K562 (cell line): ENCODE measurements around the gene NOC4L. TPM values are rescaled to one million over a fixed set of nuclear protein-coding genes. Genes with fewer than 3 reads are reported as not detected.

Experiments
- ATAC-seq: fragments of 200-7000 bp; cut with Tn5 transposase; 3 replicates; pipeline ENCODE4 v1.9.1; 2020; ENCODE audit warnings: moderate library complexity
- BruUV-seq: library from RNA; stranded (reverse); fragments of 400-500 nt; replicated peaks from 2 replicates; lab custom pipeline; 2021; lab: Mats Ljungman, UMichigan
- CTCF ChIA-PET: fragments of 300-600 bp; formaldehyde crosslinking; extraction: SDS; loops from one replicate; lab custom pipeline; 2021; ENCODE audit warnings: low intra/inter-chr PET ratio; lab: Yijun Ruan, JAX
- POLR2A ChIA-PET: fragments of 300-600, 350-650 bp; sonication (Branson Sonifier 250); formaldehyde crosslinking; extraction: SDS; loops from one replicate; lab custom pipeline; 2021; ENCODE audit warnings: antibody characterized with exemption, inconsistent platforms; lab: Yijun Ruan, JAX
- DNase-seq, 4 experiments: peaks; one replicate each; pipeline versions ENCODE4 v3.0.0 to v3.0.0-alpha.2; 2011 to 2018; ENCODE audit warnings: low spot score in 3 of 4, mixed read lengths in 3 of 4; ENCODE audit errors: extremely low read depth in 1 of 4
- FAIRE-seq: peaks from 2 replicates; lab custom pipeline; 2011; peaks lifted over from hg19 to GRCh38; lab: Jason Lieb, UNC
- H2AFZ ChIP-seq: 2 replicates; pipeline ENCODE4 v1.6.0; 2011; ENCODE audit warnings: low read depth, low read length, control low read depth, inconsistent platforms
- H3K27ac ChIP-seq: fragments of 200-600 bp; 3 replicates; pipeline ENCODE4 v1.8.0; 2011; ENCODE audit warnings: low read depth, mild to moderate bottlenecking, control low read depth, inconsistent platforms, low read length, moderate library complexity, mixed read lengths; ENCODE audit errors: extremely low read depth
- H3K27me3 ChIP-seq, 2 experiments: fragments of 300-600 bp in 1 of 2; 2 replicates in 1 of 2; 3 replicates in 1 of 2; pipeline versions ENCODE4 v1.6.0 to v1.8.0; 2011; ENCODE audit warnings: inconsistent platforms in 2 of 2, low read length in 2 of 2, mild to moderate bottlenecking in 1 of 2, mixed read lengths in 1 of 2, moderate library complexity in 1 of 2; ENCODE audit not compliant: control insufficient read depth in 2 of 2, insufficient read depth in 2 of 2
- H3K36me3 ChIP-seq: fragments of 300-600 bp; 3 replicates; pipeline ENCODE4 v1.8.0; 2011; ENCODE audit warnings: mild to moderate bottlenecking, low read length, inconsistent platforms; ENCODE audit not compliant: control insufficient read depth, insufficient read depth
- H3K4me1 ChIP-seq, 2 experiments: fragments of 200-600 bp in 1 of 2; replicated peaks in 1 of 2; 2 replicates in 1 of 2; 3 replicates in 1 of 2; pipeline versions ENCODE4 v1.5.1 to v1.8.0; 2011; ENCODE audit warnings: inconsistent platforms in 2 of 2, low read length in 2 of 2, mild to moderate bottlenecking in 1 of 2, mixed read lengths in 1 of 2, moderate library complexity in 1 of 2; ENCODE audit not compliant: control insufficient read depth in 2 of 2, insufficient read depth in 2 of 2
- H3K4me2 ChIP-seq: 2 replicates; pipeline ENCODE4 v1.6.1; 2011; ENCODE audit warnings: low read length, control low read depth, inconsistent platforms, mixed read lengths; ENCODE audit not compliant: insufficient read depth
- H3K4me3 ChIP-seq: fragments of 200-600 bp; sonication (generic), shearing (Covaris generic); 2 replicates; pipeline ENCODE4 v1.5.1; 2016; ENCODE audit warnings: control low read depth, inconsistent platforms
- H3K79me2 ChIP-seq: fragments of 200-600 bp; 3 replicates; pipeline ENCODE4 v1.8.0; 2011; ENCODE audit warnings: low read length, inconsistent platforms; ENCODE audit not compliant: control insufficient read depth, insufficient read depth
- H3K9ac ChIP-seq, 2 experiments: 2 replicates each; pipeline versions ENCODE4 v1.6.0 to v1.6.1; 2011; ENCODE audit warnings: low read depth in 2 of 2, low read length in 2 of 2, control low read depth in 1 of 2, inconsistent platforms in 1 of 2, mild to moderate bottlenecking in 1 of 2, mixed read lengths in 1 of 2; ENCODE audit not compliant: insufficient read depth in 1 of 2
- H3K9me1 ChIP-seq: one replicate; pipeline ENCODE4 v1.6.0; 2011; ENCODE audit warnings: inconsistent platforms, mild to moderate bottlenecking, low read length, moderate library complexity; ENCODE audit not compliant: control insufficient read depth, insufficient read depth
- H3K9me3 ChIP-seq: replicated peaks from 2 replicates; pipeline ENCODE4 v1.5.1; 2011; ENCODE audit warnings: low read depth, low read length, inconsistent platforms; ENCODE audit not compliant: control insufficient read depth, insufficient read depth
- H4K20me1 ChIP-seq: replicated peaks from 2 replicates; pipeline ENCODE4 v1.6.1; 2011; ENCODE audit warnings: low read length, inconsistent platforms, mixed read lengths; ENCODE audit not compliant: control insufficient read depth, insufficient read depth
- HDAC3 ChIP-seq: fragments of 450-650 bp; IDR thresholded peaks from 2 replicates; pipeline ENCODE4 v1.6.1; 2018; ENCODE audit warnings: borderline replicate concordance, mild to moderate bottlenecking, moderate library complexity; ENCODE audit not compliant: partially characterized antibody
- NRF1 ChIP-seq, 2 experiments: fragments of 450-650 bp; IDR thresholded peaks in 1 of 2; conservative IDR thresholded peaks in 1 of 2; 2 replicates each; pipeline ENCODE4 v1.6.1; 2014; ENCODE audit warnings: mild to moderate bottlenecking in 2 of 2
- SMARCA5 ChIP-seq: fragments of 450-650 bp; IDR thresholded peaks from 2 replicates; pipeline ENCODE4 v1.6.1; 2016
- WGBS: fragments of 100-300 bp; shearing (Covaris generic); methylation state at CpG from one replicate; pipeline ENCODE4 v1.1.6; 2016; ENCODE audit warnings: low coverage, mixed read lengths; ENCODE audit not compliant: insufficient coverage; ENCODE audit errors: missing lambda C conversion rate; 5-methylcytosine and 5-hydroxymethylcytosine counted together
- in situ Hi-C: fragments of 300-500 bp; cut with MboI; formaldehyde crosslinking; loops from 4 replicates; pipeline ENCODE4 v1.15.0; 2018; ENCODE audit warnings: inconsistent platforms, mixed read lengths
- intact Hi-C: fragments of 100-400 bp; cut with micrococcal nuclease; formaldehyde crosslinking; loops from 2 replicates; pipeline ENCODE4 v1.14.2; 2022
- polyA plus RNA-seq, 8 experiments: library from polyadenylated mRNA; depleted of rRNA in 4 of 8; stranded (reverse) in 5 of 8; unstranded in 3 of 8; fragments of >200 nt; fragmentation: Nextera tagmentation in 2 of 8; fragmentation: Illumina TruSeq in 1 of 8; extraction: Ambion mirVana in 2 of 8; extraction: Trizol in 1 of 8; gene quantifications; 2 replicates each; pipeline versions ENCODE4 v1.2.1 to v1.2.3, GENCODE V29; 2011 to 2014; ENCODE audit warnings: inconsistent platforms in 1 of 8, missing spikeins in 1 of 8
- total RNA-seq, 7 experiments: library from RNA; depleted of rRNA in 6 of 7; stranded (reverse); fragments of >200 nt in 6 of 7; fragmentation: Illumina TruSeq in 2 of 7; extraction: Trizol in 2 of 7; gene quantifications; 2 replicates each; pipeline versions ENCODE4 v1.2.1 to v1.2.3, GENCODE V29; 2011 to 2021; ENCODE audit warnings: low replicate concordance in 1 of 7
- TF ChIP-seq, protein P1 (sequence below), 2 experiments: fragments of 450-650 bp; IDR thresholded peaks; 2 replicates each; pipeline ENCODE4 v1.6.1; 2016; ENCODE audit warnings: mild to moderate bottlenecking in 2 of 2, borderline replicate concordance in 1 of 2, low read depth in 1 of 2, moderate library complexity in 1 of 2
- TF ChIP-seq, protein P2 (sequence below): sonication (generic); formaldehyde crosslinking; IDR thresholded peaks from 2 replicates; pipeline ENCODE4 v1.8.1; 2023; ENCODE audit warnings: mild to moderate bottlenecking, missing genetic modification reagents

Gene NOC4L
- total and polyA plus RNA-seq, 9 of the 15 experiments (the other 6 are each of a cell fraction or from before 2014, with no cell fraction given), result 1.3 to 77.0 (median 20.0) TPM

DNA sequence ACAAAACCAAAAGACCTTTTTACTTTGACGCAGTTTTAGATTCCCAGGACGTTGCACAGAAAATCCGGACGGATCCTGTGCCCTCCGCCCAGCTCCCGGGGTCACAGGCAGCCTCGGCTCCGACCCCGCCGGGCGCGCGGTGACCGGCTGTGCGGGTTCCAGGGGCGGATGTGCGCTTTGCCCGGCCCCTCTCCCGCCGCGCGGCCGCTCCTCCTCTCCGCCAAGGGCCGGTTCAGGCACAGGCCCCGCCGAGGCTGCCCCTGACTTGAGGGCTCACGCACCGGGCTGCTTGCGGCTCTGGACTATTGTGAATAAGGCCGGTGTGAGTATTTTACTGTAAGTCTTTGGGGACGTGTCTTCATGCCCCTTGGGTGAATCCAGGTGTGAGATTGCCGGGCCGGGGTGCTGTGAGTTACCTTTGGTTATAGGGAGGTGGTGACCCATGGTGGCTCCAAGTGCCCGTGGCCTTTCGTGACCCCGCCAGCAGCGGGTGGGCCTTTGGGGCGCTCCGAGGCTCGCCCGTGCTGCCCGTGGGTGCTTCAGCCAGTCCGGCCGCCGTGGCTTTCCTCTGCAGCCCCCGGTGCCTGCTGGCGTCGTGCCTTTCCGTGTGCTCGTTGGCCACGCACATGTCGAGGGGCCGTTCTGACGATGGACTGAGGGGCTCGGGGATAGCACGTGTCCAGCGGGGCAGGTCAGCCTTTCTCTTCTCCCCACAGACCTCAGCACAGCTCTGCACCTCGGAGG lies 45.9 kb downstream of the NOC4L start:
- H3K9ac ChIP-seq, result peak overlapping the region in 1 of 2 experiments; percentile 69; a peak in 2 of 4 replicates
- 65% methylated on average over 33 of the region's 59 CpGs for WGBS
- peak overlapping the region; percentile 31 for H3K4me3 ChIP-seq
- peaks cover 3 to 40% of the 10 kb centered on the region in 2 experiments; a peak in 2 of 5 replicates for H3K4me1 ChIP-seq
- no peak for FAIRE-seq
- 0 out of 2 replicates have a peak overlapping the region, but pooled peaks have one; percentile 45 for H2AFZ ChIP-seq
- H4K20me1 ChIP-seq, result no peaks in the 10 kb centered on the region
- no peak for ATAC-seq
- BruUV-seq, result no TSS peak
- intact Hi-C loops, result no loop called here
- H3K27ac ChIP-seq, result no peak overlapping the region
- no peaks in the 10 kb centered on the region for H3K9me1 ChIP-seq
- in situ Hi-C loops, result no loop called here
- no peaks in the 10 kb centered on the region for H3K79me2 ChIP-seq
- CTCF ChIA-PET, result interaction anchor here (0.7 kb wide), 1 partner anchor 15 kb away, joined by 3 read pairs; no protein-coding TSS in a partner anchor
- H3K4me2 ChIP-seq, result peak overlapping the region; percentile 71
- H3K9me3 ChIP-seq, result peaks cover 19% of the 10 kb centered on the region
- TF ChIP-seq NRF1 (conservative IDR thresholded peaks at IDR 0.05 in 1 of 2, IDR thresholded peaks at IDR 0.05 in 1 of 2) (peak in 1 of 2 experiments; percentile 5), HDAC3 (no peak), SMARCA5 (no peak)
- TF ChIP-seq, protein P1, sequence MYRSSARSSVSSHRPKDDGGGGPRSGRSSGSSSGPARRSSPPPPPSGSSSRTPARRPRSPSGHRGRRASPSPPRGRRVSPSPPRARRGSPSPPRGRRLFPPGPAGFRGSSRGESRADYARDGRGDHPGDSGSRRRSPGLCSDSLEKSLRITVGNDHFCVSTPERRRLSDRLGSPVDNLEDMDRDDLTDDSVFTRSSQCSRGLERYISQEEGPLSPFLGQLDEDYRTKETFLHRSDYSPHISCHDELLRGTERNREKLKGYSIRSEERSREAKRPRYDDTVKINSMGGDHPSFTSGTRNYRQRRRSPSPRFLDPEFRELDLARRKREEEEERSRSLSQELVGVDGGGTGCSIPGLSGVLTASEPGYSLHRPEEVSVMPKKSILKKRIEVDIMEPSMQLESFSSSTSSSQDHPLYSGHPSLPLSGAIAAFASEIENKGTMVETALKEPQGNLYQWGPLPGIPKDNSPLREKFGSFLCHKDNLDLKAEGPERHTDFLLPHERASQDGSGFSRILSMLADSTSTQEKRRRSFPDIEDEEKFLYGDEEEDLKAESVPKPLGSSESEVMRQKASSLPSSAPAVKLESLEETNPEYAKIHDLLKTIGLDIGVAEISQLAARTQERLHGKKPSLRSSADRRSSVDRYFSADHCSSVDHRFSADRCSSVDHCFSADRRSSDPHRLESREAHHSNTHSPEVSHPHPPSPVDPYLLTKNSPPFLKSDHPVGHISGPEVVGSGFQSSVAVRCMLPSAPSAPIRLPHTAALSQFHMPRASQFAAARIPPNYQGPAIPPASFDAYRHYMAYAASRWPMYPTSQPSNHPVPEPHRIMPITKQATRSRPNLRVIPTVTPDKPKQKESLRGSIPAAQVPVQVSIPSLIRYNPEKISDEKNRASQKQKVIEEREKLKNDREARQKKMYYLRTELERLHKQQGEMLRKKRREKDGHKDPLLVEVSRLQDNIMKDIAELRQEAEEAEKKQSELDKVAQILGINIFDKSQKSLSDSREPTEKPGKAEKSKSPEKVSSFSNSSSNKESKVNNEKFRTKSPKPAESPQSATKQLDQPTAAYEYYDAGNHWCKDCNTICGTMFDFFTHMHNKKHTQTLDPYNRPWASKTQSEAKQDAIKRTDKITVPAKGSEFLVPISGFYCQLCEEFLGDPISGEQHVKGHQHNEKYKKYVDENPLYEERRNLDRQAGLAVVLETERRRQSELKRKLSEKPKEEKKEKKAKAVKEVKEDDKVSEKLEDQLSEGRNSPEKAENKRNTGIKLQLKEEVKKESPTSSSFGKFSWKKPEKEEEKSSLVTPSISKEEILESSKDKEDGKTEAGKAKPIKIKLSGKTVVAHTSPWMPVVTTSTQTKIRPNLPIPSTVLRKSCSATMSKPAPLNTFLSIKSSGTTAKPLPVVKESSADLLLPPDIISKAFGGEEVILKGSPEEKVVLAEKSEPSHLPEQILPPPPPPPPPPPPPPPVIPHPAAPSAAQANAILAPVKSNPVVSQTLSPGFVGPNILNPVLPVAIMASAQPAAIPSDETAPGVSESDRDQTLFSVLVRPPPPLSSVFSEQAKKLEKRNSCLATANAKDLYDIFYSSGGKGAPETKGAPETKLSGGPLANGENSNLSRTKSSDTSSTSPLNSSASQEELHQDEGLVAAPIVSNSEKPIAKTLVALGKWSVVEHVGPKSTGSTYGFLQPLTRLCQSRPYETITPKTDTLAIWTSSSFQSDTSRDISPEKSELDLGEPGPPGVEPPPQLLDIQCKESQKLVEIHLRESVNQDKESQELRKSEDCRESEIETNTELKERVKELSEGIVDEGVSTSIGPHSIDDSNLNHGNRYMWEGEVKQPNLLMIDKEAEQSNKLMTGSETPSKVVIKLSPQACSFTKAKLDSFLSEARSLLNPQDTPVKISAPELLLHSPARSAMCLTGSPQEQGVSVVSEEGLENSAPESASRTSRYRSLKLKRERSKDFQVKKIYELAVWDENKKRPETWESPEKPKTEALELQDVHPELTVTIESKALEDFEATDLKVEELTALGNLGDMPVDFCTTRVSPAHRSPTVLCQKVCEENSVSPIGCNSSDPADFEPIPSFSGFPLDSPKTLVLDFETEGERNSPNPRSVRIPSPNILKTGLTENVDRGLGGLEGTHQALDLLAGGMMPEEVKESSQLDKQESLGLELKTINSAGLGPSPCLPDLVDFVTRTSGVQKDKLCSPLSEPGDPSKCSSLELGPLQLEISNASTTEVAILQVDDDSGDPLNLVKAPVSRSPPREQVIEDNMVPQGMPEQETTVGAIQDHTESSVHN (IDR thresholded peaks at IDR 0.05; ENCODE audit: borderline replicate concordance in 1 of 2, low read depth in 1 of 2), result no peak
- TF ChIP-seq, protein P2, sequence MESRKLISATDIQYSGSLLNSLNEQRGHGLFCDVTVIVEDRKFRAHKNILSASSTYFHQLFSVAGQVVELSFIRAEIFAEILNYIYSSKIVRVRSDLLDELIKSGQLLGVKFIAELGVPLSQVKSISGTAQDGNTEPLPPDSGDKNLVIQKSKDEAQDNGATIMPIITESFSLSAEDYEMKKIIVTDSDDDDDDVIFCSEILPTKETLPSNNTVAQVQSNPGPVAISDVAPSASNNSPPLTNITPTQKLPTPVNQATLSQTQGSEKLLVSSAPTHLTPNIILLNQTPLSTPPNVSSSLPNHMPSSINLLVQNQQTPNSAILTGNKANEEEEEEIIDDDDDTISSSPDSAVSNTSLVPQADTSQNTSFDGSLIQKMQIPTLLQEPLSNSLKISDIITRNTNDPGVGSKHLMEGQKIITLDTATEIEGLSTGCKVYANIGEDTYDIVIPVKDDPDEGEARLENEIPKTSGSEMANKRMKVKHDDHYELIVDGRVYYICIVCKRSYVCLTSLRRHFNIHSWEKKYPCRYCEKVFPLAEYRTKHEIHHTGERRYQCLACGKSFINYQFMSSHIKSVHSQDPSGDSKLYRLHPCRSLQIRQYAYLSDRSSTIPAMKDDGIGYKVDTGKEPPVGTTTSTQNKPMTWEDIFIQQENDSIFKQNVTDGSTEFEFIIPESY (CRISPR knock-in tag), result peak; percentile 49
- DNase-seq, result no peak
- H3K36me3 ChIP-seq, result no peaks in the 10 kb centered on the region
- POLR2A ChIA-PET, result no interaction called here
- peaks cover 28 to 68% of the 10 kb centered on the region in 2 experiments; a peak in 4 of 5 replicates for H3K27me3 ChIP-seq
